ENCODE results near the gene YBX2. TPM values are rescaled to one million over a fixed set of nuclear protein-coding genes. Genes with fewer than 3 reads are reported as not detected.

Gene YBX2
- total and polyA plus RNA-seq, 2 donors (not counting 3 experiments of a cell fraction or from before 2014, with no cell fraction given): 0.15 to 0.31 TPM

DNA sequence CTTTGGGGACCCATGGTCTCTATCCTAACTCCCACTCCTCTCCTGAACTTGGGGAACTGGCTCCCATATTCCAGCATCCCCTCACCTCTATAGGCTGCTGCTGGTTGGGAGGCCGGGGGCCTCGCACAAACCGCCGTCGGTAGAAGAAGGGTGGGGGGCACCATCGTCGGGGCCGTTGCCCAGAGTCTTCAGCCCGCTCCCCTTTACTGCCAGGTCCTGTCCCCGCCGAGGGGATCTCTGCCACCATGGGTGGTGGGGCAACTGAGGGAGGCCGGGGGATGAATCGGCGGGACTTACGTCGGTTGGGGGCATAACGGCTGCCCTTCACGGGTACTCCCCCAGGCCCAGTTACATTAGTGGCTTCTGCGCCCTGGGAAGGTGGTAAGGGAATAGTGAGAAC lies 4.3 kb downstream of the YBX2 start:
- H3K4me2 ChIP-seq (ENCODE audit: insufficient read depth, low read length): no peak overlapping the region
- no peak for FAIRE-seq
- BruUV-seq (replicated peaks): no TSS peak
- H3K27me3 ChIP-seq (ENCODE audit: control insufficient read depth in 2 of 2, insufficient read depth in 2 of 2, low read length in 2 of 2): peaks cover 20 to 40% of the 10 kb centered on the region in 2 experiments
- H2AFZ ChIP-seq (ENCODE audit: low read depth, low read length): no peak overlapping the region
- dilution Hi-C loops (cut with MboI; ENCODE audit: extremely low pct_ligation_motif_present, low sequenced_read_pairs): no loop called here
- H3K4me1 ChIP-seq (ENCODE audit: control insufficient read depth, extremely low read depth, insufficient read depth, low read length): peaks cover 3% of the 10 kb centered on the region
- H3K4me3 ChIP-seq (replicated peaks in 1 of 3; ENCODE audit: insufficient read depth in 1 of 3, low read depth in 1 of 3, low read length in 3 of 3): no peak overlapping the region
- ChIA-PET POLR2A (no interaction called here), CTCF (interaction anchor here (10.2 kb wide), 1 partner anchor 7 kb away, joined by 170 read pairs; no protein-coding TSS in a partner anchor)
- no peaks in the 10 kb centered on the region for H3K9me1 ChIP-seq (replicated peaks; ENCODE audit: control insufficient read depth, extremely low read depth, insufficient read depth, low read length)
- H3K9me3 ChIP-seq (replicated peaks; ENCODE audit: control insufficient read depth, insufficient read depth, low read length): no peaks in the 10 kb centered on the region
- no peaks in the 10 kb centered on the region for H3K79me2 ChIP-seq (ENCODE audit: control insufficient read depth, insufficient read depth, low read length)
- intact Hi-C loops (cut with micrococcal nuclease): no loop called here
- no peak for DNase-seq (ENCODE audit: low read depth, low spot score)
- no peak for TF ChIP-seq GATA2 (IDR thresholded peaks at IDR 0.05; ENCODE audit: insufficient read depth, insufficient read length, low read depth, low read length)
- no peak for TF ChIP-seq MYC (IDR thresholded peaks at IDR 0.05; ENCODE audit: low read depth, low read length)
- TF ChIP-seq EZH2 (IDR thresholded peaks at IDR 0.05; ENCODE audit: borderline replicate concordance, low read depth, low read length, severe bottlenecking): no peak
- no peak for TF ChIP-seq JUN (IDR thresholded peaks at IDR 0.05; ENCODE audit: borderline replicate concordance, insufficient read depth, insufficient read length, low read depth)
- TF ChIP-seq FOS (IDR thresholded peaks at IDR 0.05; ENCODE audit: borderline replicate concordance, insufficient read depth, low read length): no peak
- TF ChIP-seq, protein P1, sequence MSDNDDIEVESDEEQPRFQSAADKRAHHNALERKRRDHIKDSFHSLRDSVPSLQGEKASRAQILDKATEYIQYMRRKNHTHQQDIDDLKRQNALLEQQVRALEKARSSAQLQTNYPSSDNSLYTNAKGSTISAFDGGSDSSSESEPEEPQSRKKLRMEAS (IDR thresholded peaks at IDR 0.05; ENCODE audit: insufficient read depth, insufficient read length): no peak
- TF ChIP-seq POLR2A (IDR thresholded peaks at IDR 0.05; ENCODE audit: low read depth, low read length): no peak
- TF ChIP-seq, protein P2, sequence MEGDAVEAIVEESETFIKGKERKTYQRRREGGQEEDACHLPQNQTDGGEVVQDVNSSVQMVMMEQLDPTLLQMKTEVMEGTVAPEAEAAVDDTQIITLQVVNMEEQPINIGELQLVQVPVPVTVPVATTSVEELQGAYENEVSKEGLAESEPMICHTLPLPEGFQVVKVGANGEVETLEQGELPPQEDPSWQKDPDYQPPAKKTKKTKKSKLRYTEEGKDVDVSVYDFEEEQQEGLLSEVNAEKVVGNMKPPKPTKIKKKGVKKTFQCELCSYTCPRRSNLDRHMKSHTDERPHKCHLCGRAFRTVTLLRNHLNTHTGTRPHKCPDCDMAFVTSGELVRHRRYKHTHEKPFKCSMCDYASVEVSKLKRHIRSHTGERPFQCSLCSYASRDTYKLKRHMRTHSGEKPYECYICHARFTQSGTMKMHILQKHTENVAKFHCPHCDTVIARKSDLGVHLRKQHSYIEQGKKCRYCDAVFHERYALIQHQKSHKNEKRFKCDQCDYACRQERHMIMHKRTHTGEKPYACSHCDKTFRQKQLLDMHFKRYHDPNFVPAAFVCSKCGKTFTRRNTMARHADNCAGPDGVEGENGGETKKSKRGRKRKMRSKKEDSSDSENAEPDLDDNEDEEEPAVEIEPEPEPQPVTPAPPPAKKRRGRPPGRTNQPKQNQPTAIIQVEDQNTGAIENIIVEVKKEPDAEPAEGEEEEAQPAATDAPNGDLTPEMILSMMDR (IDR thresholded peaks at IDR 0.05; ENCODE audit: extremely low read depth in 1 of 2, insufficient read depth in 1 of 2, low read depth in 1 of 2, low read length in 2 of 2): no peak
- TF ChIP-seq POLR2AphosphoS5 (IDR thresholded peaks at IDR 0.05; ENCODE audit: insufficient read depth, low read depth, low read length): no peak
- H4K20me1 ChIP-seq (replicated peaks; ENCODE audit: control insufficient read depth, extremely low read depth, insufficient read depth, low read length): no peaks in the 10 kb centered on the region
- no peak overlapping the region for H3K9ac ChIP-seq (replicated peaks; ENCODE audit: extremely low read depth, insufficient read depth, low read length)
- no peak overlapping the region for H3K27ac ChIP-seq (ENCODE audit: insufficient read depth, low read depth, low read length)
- no peaks in the 10 kb centered on the region for H3K36me3 ChIP-seq (ENCODE audit: control insufficient read depth in 2 of 2, extremely low read depth in 1 of 2, insufficient read depth in 2 of 2, low read length in 2 of 2)

Measured in endothelial cell of umbilical vein (primary cell).